GM18498 (cell line): ENCODE results near the gene GPR137C.

Experiments
- ATAC-seq: cut with Tn5 transposase; IDR thresholded peaks from one replicate; pipeline ENCODE4 v1.9.1; 2021; ENCODE audit warnings: mild to moderate bottlenecking, moderate library complexity; ENCODE audit not compliant: unreplicated experiment

Gene GPR137C, protein sequence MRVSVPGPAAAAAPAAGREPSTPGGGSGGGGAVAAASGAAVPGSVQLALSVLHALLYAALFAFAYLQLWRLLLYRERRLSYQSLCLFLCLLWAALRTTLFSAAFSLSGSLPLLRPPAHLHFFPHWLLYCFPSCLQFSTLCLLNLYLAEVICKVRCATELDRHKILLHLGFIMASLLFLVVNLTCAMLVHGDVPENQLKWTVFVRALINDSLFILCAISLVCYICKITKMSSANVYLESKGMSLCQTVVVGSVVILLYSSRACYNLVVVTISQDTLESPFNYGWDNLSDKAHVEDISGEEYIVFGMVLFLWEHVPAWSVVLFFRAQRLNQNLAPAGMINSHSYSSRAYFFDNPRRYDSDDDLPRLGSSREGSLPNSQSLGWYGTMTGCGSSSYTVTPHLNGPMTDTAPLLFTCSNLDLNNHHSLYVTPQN

DNA sequence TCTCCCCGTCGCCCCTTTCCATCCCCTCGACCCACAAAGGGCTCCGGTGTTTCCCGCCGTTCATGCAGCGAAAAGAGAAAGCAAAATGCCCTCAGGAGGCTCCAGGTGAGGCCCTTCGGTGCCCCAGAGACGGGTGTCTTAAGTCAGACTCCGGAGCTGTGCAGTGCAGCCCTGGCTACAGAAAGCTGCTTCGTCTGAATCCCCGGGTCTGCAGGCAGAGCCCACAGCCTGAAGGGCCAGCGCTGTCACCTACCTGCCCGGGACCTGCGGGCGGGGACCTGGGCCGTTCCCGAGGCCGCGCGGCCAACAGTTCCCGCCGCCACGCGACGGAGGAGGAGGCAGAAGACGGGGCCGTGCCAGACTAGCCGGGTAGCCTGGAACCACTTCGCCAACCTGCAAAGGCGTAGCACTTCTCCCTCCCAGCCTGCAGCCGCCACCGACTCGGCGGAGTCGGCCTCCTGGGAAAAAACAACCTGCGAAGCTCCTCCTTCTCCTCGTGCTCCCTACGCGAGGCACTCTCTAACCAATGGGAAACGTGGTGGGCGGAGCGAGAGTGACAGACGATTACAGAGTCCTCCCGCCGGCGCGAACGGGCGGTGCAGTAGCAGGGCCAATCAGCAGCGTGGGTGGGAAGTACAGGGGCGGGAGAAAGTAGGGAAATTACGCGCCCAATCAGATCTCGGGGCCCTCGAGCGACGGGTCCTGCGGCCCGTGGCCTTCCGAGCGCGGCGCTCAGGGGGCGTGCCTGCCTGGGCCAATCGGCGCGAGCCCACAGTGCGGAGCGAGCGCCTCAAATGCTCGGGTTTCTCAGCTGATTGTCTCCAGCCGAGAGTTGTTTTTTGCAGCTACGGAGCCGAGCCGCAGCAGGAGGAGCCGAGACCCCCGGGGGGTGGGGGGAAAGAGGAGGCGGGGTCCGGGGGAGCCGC, at the start of gene GPR137C, which contains the start of gene TXNDC16:
TSS of gene GPR137C (plus strand) at position 774 of the 926 bp plus-strand sequence. CDS start 312 bp downstream, outside the sequence.
TSS of gene TXNDC16 (minus strand) at position 443 of the 926 bp plus-strand sequence. CDS start 8,948 bp downstream, outside the sequence.
- ATAC-seq, result peak; percentile 92

DNA sequence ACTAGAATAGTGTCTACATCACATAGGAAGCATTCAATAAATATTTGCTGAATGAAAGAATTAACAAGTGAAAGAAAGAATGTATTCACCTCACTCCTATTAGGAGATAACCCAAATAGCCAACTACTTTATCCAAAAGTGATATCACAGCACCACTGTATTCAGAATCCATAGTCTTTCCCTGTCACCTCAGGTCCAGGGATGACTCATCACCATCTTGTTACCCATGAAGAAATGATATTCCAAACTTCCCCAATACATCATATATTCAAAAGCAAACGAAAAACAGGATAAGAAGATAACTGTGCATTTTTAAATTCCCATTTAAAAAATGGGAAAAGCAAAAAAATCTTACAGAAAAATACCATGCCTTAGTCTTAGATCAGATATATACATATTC, 39.4 kb upstream of the GPR137C start:
- no peak for ATAC-seq

DNA sequence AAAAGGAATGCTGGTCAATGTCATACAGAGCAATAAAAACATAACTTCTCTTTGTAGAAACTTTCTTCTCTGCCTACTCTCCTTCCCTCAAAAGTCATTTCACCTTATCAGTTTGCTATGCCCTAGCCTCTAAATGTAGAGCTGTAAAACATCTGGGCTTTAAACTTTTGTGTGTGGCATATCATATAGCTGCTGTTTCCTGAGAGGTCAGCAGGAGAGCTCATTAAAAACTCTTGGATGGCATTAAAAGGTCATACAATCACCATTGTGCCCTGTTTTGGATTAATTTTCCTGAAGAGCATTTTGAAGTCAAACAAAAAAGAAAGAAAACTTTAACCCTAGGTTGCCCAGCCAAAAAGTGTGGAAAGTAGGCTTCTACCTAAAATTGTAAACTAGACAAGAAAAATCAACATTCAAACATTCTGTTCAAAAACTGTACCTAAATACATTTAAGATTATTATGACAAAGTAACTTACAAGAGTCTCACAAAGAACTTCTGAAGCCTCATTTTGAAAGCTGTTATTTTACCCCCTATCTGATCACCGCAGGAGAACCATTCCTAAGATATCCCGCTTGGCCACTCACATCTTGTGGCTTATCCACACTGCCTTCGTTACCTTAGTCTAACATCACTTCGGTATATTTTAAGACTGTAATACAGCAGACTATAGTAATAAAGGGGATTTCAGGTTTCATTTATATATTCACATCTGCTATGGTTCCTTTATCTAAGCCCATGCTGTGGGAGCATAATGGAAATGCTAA, 38.4 kb upstream of the GPR137C start:
- ATAC-seq, result no peak

DNA sequence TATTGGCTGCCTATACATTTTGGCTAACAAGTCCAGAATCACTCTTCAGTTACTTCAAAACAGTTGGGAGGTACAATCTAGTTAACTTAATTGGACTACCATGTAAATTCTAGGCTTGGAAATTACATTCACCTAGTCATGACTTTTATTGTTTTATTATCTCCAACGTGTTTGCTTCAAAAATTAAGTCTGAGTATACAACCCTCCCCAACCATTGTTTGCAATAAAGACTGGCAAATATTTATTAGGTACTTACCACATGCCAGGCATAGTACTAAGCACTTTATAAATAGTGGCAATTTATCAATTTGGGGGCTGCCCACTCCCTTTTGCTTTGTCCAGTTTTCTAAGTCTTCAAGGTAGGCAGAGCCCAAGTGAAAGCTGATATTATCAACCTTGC, 30.6 kb upstream of the GPR137C start:
- no peak for ATAC-seq

DNA sequence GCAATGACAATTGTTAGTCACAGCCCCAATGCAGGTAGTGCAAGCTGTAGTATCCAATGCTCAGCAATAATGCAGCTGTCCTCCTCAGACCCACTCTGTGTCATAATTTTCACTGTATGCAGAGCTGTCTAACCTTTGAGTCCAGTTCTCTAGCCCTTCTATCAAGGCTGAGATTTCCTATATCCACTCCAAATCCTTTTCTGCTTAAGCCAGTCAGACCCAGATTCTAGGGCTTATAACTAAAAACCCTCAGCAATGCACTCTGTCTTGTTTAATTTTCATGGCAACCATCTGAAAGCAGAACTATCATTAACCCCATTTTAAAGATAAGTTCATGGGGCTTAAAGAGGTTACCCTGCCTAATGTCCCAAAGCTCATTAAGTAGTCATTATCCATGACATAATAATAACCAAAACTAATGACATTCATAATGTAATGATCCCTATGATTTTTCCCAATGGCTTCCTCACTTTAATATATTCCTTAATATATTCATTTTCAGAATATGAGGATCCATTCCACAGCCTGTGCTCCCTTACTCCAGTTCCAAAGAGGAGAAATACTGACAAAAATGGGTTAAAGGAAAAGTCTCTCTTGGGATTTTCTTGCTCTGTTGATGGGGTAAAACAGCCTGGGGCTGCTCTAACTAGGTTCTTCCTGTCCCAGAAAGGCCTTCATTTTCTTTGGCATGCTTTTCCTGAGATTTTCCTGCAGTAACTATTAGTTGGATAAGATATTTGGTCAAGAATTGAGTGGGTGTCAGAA, 29.9 kb upstream of the GPR137C start:
- ATAC-seq, result no peak

DNA sequence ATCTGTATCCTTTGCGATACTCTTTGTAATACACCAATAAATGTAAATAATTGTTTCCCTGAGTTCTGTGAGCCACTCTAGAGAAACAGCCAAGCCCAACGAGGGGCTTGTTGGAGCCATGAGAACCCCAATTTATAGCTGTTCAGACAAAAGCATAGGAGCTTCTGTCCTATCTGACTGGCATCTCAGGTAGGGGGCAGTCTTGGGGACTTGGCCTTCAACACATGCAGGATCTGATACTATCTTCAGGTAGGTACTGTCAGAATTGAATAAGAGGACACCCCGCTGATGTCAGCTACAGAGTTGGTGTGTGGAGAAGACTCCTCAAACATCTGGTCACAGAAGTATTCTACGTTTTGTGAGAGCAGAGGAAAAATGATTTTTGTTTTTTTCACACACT, 25.6 kb upstream of the GPR137C start:
- no peak for ATAC-seq

DNA sequence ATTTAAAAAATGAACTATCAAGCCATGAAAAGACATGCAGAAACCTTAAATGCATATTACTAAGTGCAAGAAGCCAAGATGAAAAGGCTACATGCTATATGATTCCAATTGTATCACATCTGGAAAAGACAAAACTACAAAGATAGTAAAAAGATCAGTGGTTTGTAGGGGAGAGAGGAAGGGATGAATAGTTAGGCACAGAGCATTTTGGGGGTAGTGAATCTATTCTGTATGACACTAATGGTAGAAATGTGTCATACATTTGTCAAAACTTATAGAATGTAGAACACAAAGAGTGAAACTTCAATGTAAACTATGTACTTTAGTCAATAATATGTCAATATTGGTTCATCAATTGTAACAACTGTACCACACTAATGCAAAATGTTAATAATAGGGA, 21.2 kb upstream of the GPR137C start:
- ATAC-seq, result no peak

DNA sequence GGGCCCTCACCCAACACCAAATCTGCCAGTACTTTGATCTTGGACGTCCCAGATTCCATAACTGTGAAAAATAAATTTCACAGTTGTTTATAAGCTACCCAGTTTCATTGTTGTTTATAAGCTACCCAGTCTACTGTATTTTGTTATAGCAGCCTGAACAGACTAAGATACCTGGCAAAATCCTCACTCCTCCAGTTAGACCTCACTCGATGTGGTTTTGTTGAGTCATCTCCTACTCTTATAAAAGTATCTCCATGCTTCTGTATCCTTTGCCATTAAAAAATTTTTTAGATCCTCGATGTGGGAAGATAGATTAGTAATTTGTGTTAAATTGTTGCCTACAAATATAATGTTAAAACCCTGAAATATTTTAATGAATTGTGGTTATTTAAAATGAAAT, 16.4 kb upstream of the GPR137C start:
- no peak for ATAC-seq

DNA sequence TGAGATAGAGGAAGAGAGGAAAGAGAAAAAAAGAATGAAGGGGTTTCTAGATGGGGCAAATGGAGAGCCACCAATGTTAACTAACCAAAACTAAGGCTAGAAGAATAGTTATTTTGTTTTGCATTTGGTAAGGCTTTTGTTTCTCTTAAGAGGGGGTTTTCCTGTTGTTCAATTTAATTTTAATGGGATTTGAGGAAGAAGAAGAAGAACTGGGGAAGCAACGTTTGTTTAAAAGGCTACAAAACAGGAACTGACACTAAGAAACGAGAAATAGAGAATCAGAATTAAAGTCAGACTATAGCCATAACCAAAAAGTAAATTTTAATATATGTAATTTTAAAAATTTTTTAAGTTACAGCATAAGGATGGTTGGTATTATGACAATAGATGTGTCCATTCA, 14.0 kb upstream of the GPR137C start:
- ATAC-seq, result no peak

DNA sequence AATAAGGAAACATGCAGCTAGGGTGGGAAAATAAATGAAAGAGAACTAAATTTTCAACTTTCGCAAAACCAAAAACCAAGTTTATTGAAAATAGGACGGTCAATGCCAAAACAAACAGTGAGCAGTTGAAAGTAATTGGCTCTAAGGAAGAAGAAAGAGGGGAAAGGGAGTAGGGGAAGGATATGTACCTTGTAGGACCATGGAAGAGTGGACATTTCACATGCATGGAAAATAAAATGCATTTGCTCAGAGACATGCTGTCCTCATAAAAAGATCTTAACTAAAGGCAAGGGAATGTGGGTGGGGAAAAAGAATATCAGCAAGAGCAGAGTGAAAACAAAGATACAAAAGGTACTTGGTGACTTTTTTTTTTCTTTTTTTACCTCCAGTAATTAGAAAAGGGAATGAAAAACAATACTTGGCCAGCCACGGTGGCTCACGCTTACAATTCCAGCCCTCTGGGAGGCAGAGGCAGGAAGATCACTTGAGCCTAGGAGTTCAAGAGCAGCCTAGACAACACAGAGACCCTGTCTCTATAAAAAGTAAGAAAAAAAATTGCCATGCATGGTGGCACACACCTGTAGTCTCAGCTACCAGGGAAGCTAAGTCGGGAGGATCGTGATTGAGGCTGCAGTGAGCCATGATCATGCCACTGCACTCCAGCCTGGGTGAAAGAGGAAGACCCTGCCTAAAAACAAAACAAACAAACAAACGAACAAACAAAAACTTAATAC, 6.9 kb upstream of the GPR137C start:
- ATAC-seq, result no peak

DNA sequence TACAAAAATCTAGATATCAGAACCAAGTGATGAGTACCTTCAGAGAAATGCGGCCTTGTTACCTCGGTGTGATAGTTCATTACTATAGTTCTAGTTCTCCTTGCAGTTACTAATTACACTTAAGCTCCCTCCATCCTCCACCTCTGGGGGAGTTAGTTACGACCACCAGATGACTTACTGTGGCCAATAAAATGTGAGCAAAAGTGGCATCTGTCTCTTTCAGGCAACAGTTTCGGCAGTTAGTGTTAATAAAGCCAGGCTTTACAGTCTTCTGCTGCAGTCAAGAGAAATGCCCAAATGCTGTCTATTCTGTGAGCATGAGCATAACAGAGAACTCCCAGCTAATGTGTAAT, 6.3 kb upstream of the GPR137C start:
- no peak for ATAC-seq

DNA sequence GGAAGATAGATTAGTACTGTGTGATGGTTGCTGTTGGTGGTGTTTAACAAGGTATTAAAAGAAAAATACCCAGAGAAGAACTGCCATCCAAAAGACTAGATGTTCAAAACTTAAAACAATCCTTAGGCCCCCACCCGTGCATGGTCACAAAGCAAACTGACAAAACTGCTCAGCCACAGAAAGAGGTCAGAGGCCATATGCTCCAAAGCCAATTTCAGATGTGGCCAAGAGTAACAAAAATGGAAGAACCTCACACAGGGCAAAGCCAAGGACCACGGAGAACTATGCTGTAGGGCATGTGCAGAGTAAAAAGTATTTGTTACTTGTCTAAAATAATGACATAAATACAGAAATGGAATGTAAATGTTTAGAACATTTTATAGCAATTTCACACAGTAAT, 5.6 kb upstream of the GPR137C start:
- no peak for ATAC-seq

DNA sequence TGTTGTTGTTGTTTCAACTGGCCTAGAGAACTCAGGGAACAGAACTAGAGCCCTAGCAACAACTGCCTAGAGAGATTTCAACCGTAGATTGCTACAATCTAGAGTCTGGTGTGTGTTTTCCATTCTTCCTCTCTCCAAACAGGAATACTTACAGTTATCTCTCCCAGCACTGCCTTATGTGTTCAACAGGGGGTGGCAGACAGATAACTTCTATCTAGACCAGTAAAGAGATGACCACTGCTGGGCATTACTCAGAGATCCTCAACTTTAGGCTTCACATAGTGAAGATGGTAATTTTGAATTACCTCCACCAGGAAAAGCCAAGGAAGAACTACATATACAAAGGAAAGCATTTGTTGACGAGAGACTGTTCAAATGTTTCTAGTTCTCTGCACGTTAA, 5.1 kb upstream of the GPR137C start:
- ATAC-seq, result no peak

DNA sequence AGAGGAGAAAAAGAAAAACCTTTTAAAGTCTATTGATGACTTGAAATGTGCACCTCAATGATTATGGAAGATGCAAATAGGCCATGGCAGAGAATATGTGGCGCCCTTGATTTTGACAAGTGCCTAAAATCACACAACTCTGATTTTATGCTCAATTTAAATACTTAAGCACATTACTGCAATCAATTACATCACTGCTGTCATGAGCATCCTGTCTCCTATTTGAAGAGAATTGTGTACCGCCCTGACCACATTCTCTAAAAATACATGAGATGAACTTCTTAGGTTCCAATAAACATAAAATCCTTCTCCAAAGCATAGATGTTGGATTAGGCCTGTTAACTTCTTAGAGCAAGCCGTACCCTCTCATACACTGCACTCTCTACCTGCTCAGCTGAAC, 2.0 kb upstream of the GPR137C start:
- ATAC-seq, result no peak

DNA sequence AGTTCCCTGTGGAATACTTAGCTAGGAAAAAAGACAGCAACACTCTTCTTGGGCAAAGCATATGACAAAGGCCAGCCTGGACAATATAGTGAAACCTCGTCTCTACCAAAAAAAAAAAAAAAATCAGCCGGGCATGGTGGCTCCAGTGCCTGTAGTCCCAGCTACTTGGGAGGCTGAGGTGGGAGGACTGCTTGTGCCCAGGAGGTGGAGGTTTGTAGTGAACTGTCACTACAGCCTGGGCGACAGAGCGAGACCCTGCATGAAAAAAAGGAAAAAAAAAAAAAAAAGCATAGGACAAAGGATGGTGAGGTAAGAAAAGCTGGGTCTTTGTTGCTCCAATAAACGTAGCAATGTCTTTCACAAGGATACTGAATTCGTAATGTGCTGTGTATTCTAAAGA, 1.4 kb upstream of the GPR137C start:
- no peak for ATAC-seq

DNA sequence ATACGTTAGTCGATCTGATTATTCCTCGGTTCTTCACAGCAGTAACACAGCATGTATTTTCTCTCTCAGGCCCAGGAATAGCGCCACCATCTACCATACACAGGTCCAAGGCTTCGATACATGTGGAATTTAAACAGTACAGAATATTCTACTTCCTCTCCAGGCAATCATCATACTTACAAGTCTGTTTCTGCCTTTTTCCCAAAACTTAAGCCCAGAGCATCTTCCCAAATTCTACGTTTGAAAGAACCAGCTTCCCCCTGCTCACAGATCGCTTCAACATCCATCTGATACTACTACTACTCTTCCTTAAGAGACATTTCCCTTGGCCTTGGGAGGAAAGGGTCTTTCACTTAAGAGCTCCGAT, 957 bp upstream of the GPR137C start:
- no peak for ATAC-seq

DNA sequence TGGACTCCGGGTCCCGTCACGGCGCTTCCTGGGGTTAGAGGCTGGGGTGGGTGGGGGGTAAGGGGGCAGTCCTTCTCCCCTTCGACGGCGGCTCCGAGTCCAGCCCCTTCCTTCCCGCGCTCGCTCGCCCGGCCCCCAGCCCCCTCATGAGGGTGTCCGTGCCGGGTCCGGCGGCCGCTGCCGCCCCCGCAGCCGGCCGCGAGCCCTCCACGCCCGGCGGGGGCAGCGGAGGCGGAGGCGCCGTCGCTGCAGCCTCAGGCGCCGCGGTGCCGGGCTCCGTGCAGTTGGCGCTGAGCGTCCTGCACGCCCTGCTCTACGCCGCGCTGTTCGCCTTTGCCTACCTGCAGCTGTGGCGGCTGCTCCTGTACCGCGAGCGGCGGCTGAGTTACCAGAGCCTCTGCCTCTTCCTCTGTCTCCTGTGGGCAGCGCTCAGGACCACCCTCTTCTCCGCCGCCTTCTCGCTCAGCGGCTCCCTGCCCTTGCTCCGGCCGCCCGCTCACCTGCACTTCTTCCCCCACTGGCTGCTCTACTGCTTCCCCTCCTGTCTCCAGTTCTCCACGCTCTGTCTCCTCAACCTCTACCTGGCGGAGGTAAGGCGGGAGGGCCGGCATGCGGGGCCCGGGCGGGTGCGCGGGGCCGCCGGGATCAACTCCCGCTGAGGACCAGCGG, 500 bp downstream of the GPR137C start:
- ATAC-seq, result peak; percentile 29

DNA sequence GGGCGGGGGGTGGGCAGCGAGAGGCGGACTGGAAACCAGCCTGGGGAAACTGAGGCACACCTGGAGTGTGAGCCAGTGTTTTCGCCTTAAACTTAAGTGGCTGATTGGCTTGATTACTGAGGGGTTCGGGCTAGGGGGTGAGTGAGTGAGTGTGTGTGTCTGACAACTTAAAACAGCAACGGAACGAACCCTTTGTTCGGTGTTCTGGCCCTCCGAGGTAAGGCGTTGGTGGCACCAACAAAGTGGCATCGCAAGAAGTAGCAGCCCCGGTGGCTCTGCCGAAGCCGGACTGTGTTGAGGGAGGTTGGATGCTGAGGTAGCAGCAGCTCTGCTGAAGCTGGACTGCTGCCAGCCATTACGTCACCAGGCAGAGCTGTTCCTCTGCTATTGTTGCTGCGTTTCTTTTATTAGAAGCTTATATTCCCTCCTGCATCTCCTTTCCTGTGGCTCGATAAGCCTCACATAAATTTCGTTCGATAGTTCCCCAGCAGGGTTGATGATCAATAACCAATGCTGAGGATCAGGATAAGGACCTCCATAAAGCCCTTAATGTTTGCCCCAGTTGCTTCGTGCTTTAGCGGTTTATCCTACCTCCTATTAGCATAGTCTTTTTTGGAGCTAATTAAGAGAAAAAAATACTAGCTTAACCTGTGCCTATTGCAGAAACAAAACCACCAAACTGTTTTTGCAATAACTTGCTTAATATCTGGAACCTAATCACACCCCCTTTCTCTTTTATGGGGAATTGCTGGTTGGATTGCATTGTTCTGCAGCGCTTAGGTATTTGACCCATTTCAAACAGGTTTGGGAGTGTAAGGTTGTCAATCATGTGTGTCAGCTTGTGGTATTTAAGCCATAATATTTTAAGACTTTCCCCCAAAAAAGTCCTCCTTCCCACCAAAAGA, 1.3 kb downstream of the GPR137C start:
- peak; percentile 13 for ATAC-seq
